WTC11 (cell line): ENCODE measurements around the gene DLL1. TPM values are rescaled to one million over a fixed set of nuclear protein-coding genes. Genes with fewer than 3 reads are reported as not detected.

Experiments
- ATAC-seq: fragments of 200-7000 bp; cut with Tn5 transposase; 2 replicates; pipeline ENCODE4 v1.10.0; 2021; ENCODE audit warnings: mild to moderate bottlenecking, moderate library complexity
- CTCF ChIA-PET: fragments of 300-600 bp; sonication (Branson Sonifier 250); formaldehyde crosslinking; loops from one replicate; lab custom pipeline; 2021; ENCODE audit warnings: antibody characterized with exemption; lab: Charles Lee
- POLR2A ChIA-PET: fragments of 350-600 bp; sonication (Branson Sonifier 250); formaldehyde crosslinking; loops from one replicate; lab custom pipeline; 2021; ENCODE audit warnings: antibody characterized with exemption; lab: Charles Lee
- DNase-seq: peaks from one replicate; pipeline ENCODE4 v3.0.0; 2021; ENCODE audit warnings: low spot score
- H3K27ac Mint-ChIP-seq: 2 replicates; pipeline ENCODE4 v1.8.0; 2021; ENCODE audit warnings: mixed read lengths
- H3K27me3 Mint-ChIP-seq: 2 replicates; pipeline ENCODE4 v1.8.0; 2021; ENCODE audit warnings: low read depth, mild to moderate bottlenecking, moderate library complexity, mixed read lengths
- H3K36me3 Mint-ChIP-seq: 2 replicates; pipeline ENCODE4 v1.8.0; 2021; ENCODE audit warnings: mixed read lengths
- H3K4me1 Mint-ChIP-seq: 2 replicates; pipeline ENCODE4 v1.8.0; 2022; ENCODE audit warnings: mixed read lengths
- H3K4me3 Mint-ChIP-seq: 2 replicates; pipeline ENCODE4 v1.8.0; 2021; ENCODE audit warnings: mild to moderate bottlenecking, moderate library complexity, mixed read lengths
- H3K9me3 Mint-ChIP-seq: 2 replicates; pipeline ENCODE4 v1.8.0; 2021; ENCODE audit warnings: mixed read lengths
- ELF4 ChIP-seq: sonication (generic); formaldehyde crosslinking; IDR thresholded peaks from 2 replicates; pipeline ENCODE4 v1.8.1; 2022; ENCODE audit warnings: low read depth, mild to moderate bottlenecking, moderate library complexity, missing genetic modification reagents
- FOXJ3 ChIP-seq: sonication (generic); formaldehyde crosslinking; IDR thresholded peaks from 2 replicates; pipeline ENCODE4 v1.9.0; 2021; ENCODE audit warnings: missing genetic modification reagents, mild to moderate bottlenecking, borderline replicate concordance
- FOXP1 ChIP-seq: sonication (generic); formaldehyde crosslinking; IDR thresholded peaks from 2 replicates; pipeline ENCODE4 v1.8.0; 2022; ENCODE audit warnings: missing genetic modification reagents, mild to moderate bottlenecking, moderate library complexity, borderline replicate concordance
- JAZF1 ChIP-seq: fragments of 250-450 bp; sonication (Bioruptor Pico); IDR thresholded peaks from 2 replicates; pipeline ENCODE4 v1.9.0; 2021; ENCODE audit warnings: moderate library complexity, mild to moderate bottlenecking, inconsistent platforms
- JUN ChIP-seq: sonication (generic); formaldehyde crosslinking; IDR thresholded peaks from 2 replicates; pipeline ENCODE4 v1.8.0; 2023; ENCODE audit warnings: mild to moderate bottlenecking, missing genetic modification reagents
- SMAD3 ChIP-seq: sonication (generic); formaldehyde crosslinking; IDR thresholded peaks from 2 replicates; pipeline ENCODE4 v1.8.0; 2022; ENCODE audit warnings: missing genetic modification reagents, mild to moderate bottlenecking, borderline replicate concordance
- SOX15 ChIP-seq: fragments of 250-450 bp; sonication (Bioruptor Pico); IDR thresholded peaks from 2 replicates; pipeline ENCODE4 v1.9.0; 2021; ENCODE audit warnings: mild to moderate bottlenecking
- SP1 ChIP-seq: sonication (generic); formaldehyde crosslinking; conservative IDR thresholded peaks from 2 replicates; pipeline ENCODE4 v1.8.1; 2022; ENCODE audit warnings: missing genetic modification reagents
- TCF7 ChIP-seq: sonication (generic); formaldehyde crosslinking; IDR thresholded peaks from 2 replicates; pipeline ENCODE4 v1.8.0; 2022; ENCODE audit warnings: mild to moderate bottlenecking, low read depth, missing genetic modification reagents, moderate library complexity
- TEAD4 ChIP-seq: sonication (generic); formaldehyde crosslinking; IDR thresholded peaks from 2 replicates; pipeline ENCODE4 v1.8.0; 2022; ENCODE audit warnings: mild to moderate bottlenecking, missing genetic modification reagents
- ZNF232 ChIP-seq: sonication (generic); formaldehyde crosslinking; IDR thresholded peaks from 2 replicates; pipeline ENCODE4 v1.8.0; 2022; ENCODE audit warnings: mild to moderate bottlenecking, missing genetic modification reagents
- total RNA-seq: library from RNA; stranded (reverse); gene quantifications from 3 replicates; pipeline ENCODE4 v1.2.3, GENCODE V29; 2021
- TF ChIP-seq, protein P1 (sequence below): sonication (generic); formaldehyde crosslinking; IDR thresholded peaks from 2 replicates; pipeline ENCODE4 v1.8.0; 2022; ENCODE audit warnings: mild to moderate bottlenecking, missing genetic modification reagents
- TF ChIP-seq, protein P2 (sequence below): fragments of 250-450 bp; sonication (Bioruptor Pico); IDR thresholded peaks from 2 replicates; pipeline ENCODE4 v1.9.0; 2021; ENCODE audit warnings: moderate library complexity, mild to moderate bottlenecking, inconsistent platforms, borderline replicate concordance
- TF ChIP-seq, protein P3 (sequence below): sonication (generic); formaldehyde crosslinking; IDR thresholded peaks from 2 replicates; pipeline ENCODE4 v1.8.0; 2022; ENCODE audit warnings: missing genetic modification reagents
- TF ChIP-seq, protein P4 (sequence below): sonication (generic); formaldehyde crosslinking; IDR thresholded peaks from 2 replicates; pipeline ENCODE4 v1.8.0; 2022; ENCODE audit warnings: mild to moderate bottlenecking, missing genetic modification reagents
- TF ChIP-seq, protein P5 (sequence below): sonication (generic); formaldehyde crosslinking; conservative IDR thresholded peaks from 2 replicates; pipeline ENCODE4 v1.8.1; 2022; ENCODE audit warnings: mild to moderate bottlenecking, missing genetic modification reagents
- TF ChIP-seq, protein P6 (sequence below): sonication (generic); formaldehyde crosslinking; IDR thresholded peaks from 2 replicates; pipeline ENCODE4 v1.8.1; 2023; ENCODE audit warnings: mild to moderate bottlenecking, missing genetic modification reagents, borderline replicate concordance
- TF ChIP-seq, protein P7 (sequence below): sonication (generic); formaldehyde crosslinking; IDR thresholded peaks from 2 replicates; pipeline ENCODE4 v1.8.1; 2022; ENCODE audit warnings: low read depth, mild to moderate bottlenecking, moderate library complexity, missing genetic modification reagents, borderline replicate concordance

DLL1 gene
- total RNA-seq, 1 experiment from 2014 or later = 25.3 TPM

DNA sequence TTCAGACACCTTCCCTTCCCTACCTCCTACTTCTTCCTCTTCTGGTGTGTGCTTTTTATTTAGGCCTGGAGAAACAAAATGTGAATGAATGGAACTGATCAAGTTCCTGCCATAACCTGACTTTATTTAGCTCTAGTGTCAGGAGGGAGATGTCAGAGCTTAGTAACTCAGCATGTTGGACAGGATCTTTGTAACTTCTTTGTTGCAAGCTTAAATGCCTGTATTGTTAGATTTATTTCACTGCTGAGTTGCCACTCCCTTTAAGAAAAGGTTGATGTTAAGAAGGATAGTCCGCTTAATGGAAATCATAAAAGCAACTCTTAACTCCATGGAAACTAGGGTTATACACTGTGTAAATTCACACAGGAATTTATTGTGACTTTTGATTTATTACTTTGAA is 17.9 kb upstream of the DLL1 start (continued):
- TF ChIP-seq, protein P1, sequence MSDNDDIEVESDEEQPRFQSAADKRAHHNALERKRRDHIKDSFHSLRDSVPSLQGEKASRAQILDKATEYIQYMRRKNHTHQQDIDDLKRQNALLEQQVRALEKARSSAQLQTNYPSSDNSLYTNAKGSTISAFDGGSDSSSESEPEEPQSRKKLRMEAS (CRISPR knock-in tag) = no peak
- no peak for TF ChIP-seq ZNF232
- no peak for TF ChIP-seq TCF7 (CRISPR knock-in tag)
- TF ChIP-seq, protein P2, sequence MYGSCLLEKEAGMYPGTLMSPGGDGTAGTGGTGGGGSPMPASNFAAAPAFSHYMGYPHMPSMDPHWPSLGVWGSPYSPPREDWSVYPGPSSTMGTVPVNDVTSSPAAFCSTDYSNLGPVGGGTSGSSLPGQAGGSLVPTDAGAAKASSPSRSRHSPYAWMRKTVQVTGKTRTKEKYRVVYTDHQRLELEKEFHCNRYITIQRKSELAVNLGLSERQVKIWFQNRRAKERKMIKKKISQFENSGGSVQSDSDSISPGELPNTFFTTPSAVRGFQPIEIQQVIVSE (CRISPR knock-in tag) = no peak

DNA sequence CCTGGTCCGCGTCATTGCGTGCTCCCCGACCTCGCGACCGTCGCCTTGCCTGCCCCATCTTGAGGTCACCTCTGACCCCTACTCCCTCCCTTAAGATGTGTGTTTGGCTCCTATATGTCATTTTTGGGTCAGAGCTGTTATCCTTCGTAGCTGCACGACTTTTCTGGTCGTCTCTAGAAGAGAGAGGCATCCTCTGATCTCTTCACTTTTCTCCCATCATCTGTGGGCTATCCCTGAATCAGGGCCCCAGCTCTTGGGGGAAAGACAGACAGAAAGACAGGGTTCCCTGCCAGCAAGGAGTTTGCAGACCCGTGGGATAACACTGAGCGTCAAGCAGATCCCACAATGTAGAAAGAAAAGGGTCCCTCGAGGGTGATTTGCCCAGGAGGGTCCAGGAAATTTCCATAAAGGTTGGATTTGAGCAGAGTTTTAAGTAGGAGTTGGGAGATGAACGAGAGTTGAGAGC is 16.2 kb upstream of the DLL1 start:
- ChIA-PET POLR2A (no interaction called here), CTCF (no interaction called here)
- peaks cover 39% of the 10 kb centered on the region for H3K9me3 Mint-ChIP-seq
- ATAC-seq = no peak
- no peak for TF ChIP-seq TEAD4
- TF ChIP-seq SP1 (CRISPR knock-in tag) = no peak
- TF ChIP-seq, protein P3, sequence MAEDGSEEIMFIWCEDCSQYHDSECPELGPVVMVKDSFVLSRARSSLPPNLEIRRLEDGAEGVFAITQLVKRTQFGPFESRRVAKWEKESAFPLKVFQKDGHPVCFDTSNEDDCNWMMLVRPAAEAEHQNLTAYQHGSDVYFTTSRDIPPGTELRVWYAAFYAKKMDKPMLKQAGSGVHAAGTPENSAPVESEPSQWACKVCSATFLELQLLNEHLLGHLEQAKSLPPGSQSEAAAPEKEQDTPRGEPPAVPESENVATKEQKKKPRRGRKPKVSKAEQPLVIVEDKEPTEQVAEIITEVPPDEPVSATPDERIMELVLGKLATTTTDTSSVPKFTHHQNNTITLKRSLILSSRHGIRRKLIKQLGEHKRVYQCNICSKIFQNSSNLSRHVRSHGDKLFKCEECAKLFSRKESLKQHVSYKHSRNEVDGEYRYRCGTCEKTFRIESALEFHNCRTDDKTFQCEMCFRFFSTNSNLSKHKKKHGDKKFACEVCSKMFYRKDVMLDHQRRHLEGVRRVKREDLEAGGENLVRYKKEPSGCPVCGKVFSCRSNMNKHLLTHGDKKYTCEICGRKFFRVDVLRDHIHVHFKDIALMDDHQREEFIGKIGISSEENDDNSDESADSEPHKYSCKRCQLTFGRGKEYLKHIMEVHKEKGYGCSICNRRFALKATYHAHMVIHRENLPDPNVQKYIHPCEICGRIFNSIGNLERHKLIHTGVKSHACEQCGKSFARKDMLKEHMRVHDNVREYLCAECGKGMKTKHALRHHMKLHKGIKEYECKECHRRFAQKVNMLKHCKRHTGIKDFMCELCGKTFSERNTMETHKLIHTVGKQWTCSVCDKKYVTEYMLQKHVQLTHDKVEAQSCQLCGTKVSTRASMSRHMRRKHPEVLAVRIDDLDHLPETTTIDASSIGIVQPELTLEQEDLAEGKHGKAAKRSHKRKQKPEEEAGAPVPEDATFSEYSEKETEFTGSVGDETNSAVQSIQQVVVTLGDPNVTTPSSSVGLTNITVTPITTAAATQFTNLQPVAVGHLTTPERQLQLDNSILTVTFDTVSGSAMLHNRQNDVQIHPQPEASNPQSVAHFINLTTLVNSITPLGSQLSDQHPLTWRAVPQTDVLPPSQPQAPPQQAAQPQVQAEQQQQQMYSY = no peak
- TF ChIP-seq SMAD3 (CRISPR knock-in tag) = no peak
- TF ChIP-seq JAZF1 (CRISPR knock-in tag) = no peak
- no peak for TF ChIP-seq ELF4 (CRISPR knock-in tag)
- TF ChIP-seq, protein P4, sequence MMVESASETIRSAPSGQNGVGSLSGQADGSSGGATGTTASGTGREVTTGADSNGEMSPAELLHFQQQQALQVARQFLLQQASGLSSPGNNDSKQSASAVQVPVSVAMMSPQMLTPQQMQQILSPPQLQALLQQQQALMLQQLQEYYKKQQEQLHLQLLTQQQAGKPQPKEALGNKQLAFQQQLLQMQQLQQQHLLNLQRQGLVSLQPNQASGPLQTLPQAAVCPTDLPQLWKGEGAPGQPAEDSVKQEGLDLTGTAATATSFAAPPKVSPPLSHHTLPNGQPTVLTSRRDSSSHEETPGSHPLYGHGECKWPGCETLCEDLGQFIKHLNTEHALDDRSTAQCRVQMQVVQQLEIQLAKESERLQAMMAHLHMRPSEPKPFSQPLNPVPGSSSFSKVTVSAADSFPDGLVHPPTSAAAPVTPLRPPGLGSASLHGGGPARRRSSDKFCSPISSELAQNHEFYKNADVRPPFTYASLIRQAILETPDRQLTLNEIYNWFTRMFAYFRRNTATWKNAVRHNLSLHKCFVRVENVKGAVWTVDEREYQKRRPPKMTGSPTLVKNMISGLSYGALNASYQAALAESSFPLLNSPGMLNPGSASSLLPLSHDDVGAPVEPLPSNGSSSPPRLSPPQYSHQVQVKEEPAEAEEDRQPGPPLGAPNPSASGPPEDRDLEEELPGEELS (CRISPR knock-in tag) = no peak
- TF ChIP-seq, protein P5, sequence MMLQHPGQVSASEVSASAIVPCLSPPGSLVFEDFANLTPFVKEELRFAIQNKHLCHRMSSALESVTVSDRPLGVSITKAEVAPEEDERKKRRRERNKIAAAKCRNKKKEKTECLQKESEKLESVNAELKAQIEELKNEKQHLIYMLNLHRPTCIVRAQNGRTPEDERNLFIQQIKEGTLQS = no peak
- TF ChIP-seq SOX15 (CRISPR knock-in tag) = no peak
- no peak for TF ChIP-seq FOXJ3 (CRISPR knock-in tag)
- TF ChIP-seq JUN (CRISPR knock-in tag) = no peak
- TF ChIP-seq, protein P1 (CRISPR knock-in tag) = no peak
- no peak for TF ChIP-seq FOXP1 (CRISPR knock-in tag)
- TF ChIP-seq, protein P6, sequence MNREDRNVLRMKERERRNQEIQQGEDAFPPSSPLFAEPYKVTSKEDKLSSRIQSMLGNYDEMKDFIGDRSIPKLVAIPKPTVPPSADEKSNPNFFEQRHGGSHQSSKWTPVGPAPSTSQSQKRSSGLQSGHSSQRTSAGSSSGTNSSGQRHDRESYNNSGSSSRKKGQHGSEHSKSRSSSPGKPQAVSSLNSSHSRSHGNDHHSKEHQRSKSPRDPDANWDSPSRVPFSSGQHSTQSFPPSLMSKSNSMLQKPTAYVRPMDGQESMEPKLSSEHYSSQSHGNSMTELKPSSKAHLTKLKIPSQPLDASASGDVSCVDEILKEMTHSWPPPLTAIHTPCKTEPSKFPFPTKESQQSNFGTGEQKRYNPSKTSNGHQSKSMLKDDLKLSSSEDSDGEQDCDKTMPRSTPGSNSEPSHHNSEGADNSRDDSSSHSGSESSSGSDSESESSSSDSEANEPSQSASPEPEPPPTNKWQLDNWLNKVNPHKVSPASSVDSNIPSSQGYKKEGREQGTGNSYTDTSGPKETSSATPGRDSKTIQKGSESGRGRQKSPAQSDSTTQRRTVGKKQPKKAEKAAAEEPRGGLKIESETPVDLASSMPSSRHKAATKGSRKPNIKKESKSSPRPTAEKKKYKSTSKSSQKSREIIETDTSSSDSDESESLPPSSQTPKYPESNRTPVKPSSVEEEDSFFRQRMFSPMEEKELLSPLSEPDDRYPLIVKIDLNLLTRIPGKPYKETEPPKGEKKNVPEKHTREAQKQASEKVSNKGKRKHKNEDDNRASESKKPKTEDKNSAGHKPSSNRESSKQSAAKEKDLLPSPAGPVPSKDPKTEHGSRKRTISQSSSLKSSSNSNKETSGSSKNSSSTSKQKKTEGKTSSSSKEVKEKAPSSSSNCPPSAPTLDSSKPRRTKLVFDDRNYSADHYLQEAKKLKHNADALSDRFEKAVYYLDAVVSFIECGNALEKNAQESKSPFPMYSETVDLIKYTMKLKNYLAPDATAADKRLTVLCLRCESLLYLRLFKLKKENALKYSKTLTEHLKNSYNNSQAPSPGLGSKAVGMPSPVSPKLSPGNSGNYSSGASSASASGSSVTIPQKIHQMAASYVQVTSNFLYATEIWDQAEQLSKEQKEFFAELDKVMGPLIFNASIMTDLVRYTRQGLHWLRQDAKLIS (CRISPR knock-in tag) = no peak
- TF ChIP-seq, protein P7, sequence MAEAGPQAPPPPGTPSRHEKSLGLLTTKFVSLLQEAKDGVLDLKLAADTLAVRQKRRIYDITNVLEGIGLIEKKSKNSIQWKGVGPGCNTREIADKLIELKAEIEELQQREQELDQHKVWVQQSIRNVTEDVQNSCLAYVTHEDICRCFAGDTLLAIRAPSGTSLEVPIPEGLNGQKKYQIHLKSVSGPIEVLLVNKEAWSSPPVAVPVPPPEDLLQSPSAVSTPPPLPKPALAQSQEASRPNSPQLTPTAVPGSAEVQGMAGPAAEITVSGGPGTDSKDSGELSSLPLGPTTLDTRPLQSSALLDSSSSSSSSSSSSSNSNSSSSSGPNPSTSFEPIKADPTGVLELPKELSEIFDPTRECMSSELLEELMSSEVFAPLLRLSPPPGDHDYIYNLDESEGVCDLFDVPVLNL (CRISPR knock-in tag) = no peak
- peaks cover 51% of the 10 kb centered on the region for H3K27me3 Mint-ChIP-seq
- H3K27ac Mint-ChIP-seq = 0 out of 2 replicates have a peak overlapping the region, but pooled peaks have one; percentile 4
- H3K4me1 Mint-ChIP-seq = peaks cover 18% of the 10 kb centered on the region
- H3K4me3 Mint-ChIP-seq = peak overlapping the region; percentile 76
- no peak for DNase-seq
- H3K36me3 Mint-ChIP-seq = peaks cover 38% of the 10 kb centered on the region
